ENCODE measurements around the gene ODF2L.

ODF2L gene

GRCh38 chr1:86409416-86410021, 13.4 kb upstream of the ODF2L start:
- DNase-seq: no peak
- H3K27me3 ChIP-seq: no peaks in the 10 kb centered on the region
- H3K9me3 ChIP-seq: no peaks in the 10 kb centered on the region
- H3K27ac ChIP-seq: no peak overlapping the region
- TF ChIP-seq CTCF (IDR thresholded peaks at IDR 0.05): no peak
- no peaks in the 10 kb centered on the region for H3K4me1 ChIP-seq
- no peaks in the 10 kb centered on the region for H3K36me3 ChIP-seq
- no peak overlapping the region for H3K4me3 ChIP-seq
- intact Hi-C loops (cut with DNase I; ENCODE audit: low total_unique reads): no loop called here

GRCh38 chr1:86396498-86396890, 371 bp upstream of the ODF2L start:
- Histone ChIP-seq H3K27me3 (no peaks in the 10 kb centered on the region), H3K4me1 (peaks cover 0 to 16% (median 7%) of the 10 kb centered on the region in 4 donors), H3K27ac (peak overlapping the region; percentile 68 to 78), H3K36me3 (no peaks in the 10 kb centered on the region), H3K4me3 (peak overlapping the region; percentile 67 to 85), H3K9me3 (no peaks in the 10 kb centered on the region)
- DNase-seq: no peak
- no peak for TF ChIP-seq CTCF (IDR thresholded peaks at IDR 0.05)
- intact Hi-C loops (cut with DNase I; ENCODE audit: low total_unique reads): no loop called here

GRCh38 chr1:86394416-86394815, 1.7 kb downstream of the ODF2L start:
- no peak for DNase-seq
- Histone ChIP-seq H3K27ac (no peak overlapping the region), H3K4me1 (peaks cover 0 to 16% (median 7%) of the 10 kb centered on the region in 4 donors), H3K36me3 (no peaks in the 10 kb centered on the region), H3K27me3 (no peaks in the 10 kb centered on the region), H3K9me3 (no peaks in the 10 kb centered on the region), H3K4me3 (no peak overlapping the region)
- intact Hi-C loops (cut with DNase I; ENCODE audit: low total_unique reads): no loop called here
- TF ChIP-seq CTCF (IDR thresholded peaks at IDR 0.05): no peak

DNA sequence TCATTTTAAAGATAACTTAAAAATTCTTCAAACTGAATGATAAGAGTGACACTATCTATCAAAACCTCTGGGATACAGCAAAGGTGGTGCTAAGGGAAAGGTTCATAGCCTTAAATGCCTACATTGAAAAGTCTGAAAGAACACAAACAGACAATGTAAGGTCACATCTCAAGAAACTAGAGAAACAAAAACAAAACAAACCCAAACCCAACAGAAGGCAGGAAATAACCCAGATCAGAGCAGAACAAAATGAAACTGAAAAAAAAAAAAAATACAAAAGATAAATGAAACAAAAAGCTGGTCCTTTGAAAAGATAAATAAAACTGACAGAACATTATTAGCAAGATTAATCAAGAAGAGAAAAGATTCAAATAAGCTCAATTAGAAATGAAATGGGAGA, 6.8 kb downstream of the ODF2L start:
- Histone ChIP-seq H3K9me3 (no peaks in the 10 kb centered on the region), H3K4me3 (no peak overlapping the region), H3K27ac (no peak overlapping the region), H3K4me1 (peaks cover 0 to 3% (median 0%) of the 10 kb centered on the region in 4 donors), H3K27me3 (no peaks in the 10 kb centered on the region), H3K36me3 (no peaks in the 10 kb centered on the region)
- TF ChIP-seq CTCF (IDR thresholded peaks at IDR 0.05): no peak
- no peak for DNase-seq
- intact Hi-C loops (cut with DNase I; ENCODE audit: low total_unique reads): no loop called here

GRCh38 chr1:86388777-86389176, 7.3 kb downstream of the ODF2L start:
- Histone ChIP-seq H3K27ac (no peak overlapping the region), H3K36me3 (no peaks in the 10 kb centered on the region), H3K4me3 (no peak overlapping the region), H3K27me3 (no peaks in the 10 kb centered on the region), H3K9me3 (no peaks in the 10 kb centered on the region), H3K4me1 (peaks cover 0 to 3% (median 0%) of the 10 kb centered on the region in 4 donors)
- no peak for DNase-seq
- no peak for TF ChIP-seq CTCF (IDR thresholded peaks at IDR 0.05)
- intact Hi-C loops (cut with DNase I; ENCODE audit: low total_unique reads): no loop called here
